Activated naive CD4-positive, alpha-beta T cell treated with anti-CD3 and anti-CD28 coated beads for 36 hours (primary cell): Measurements from ENCODE around the gene SEC14L6. TPM values are rescaled to one million over a fixed set of nuclear protein-coding genes. Genes with fewer than 3 reads are reported as not detected.
"Not testable (repeated sequence)": the region's sequence is repeated elsewhere in the genome, so short reads cannot be mapped to it uniquely, and the experiment has no call there.

Experiments used
- CTCF ChIA-PET: fragments of 350-600 bp; sonication (Branson Sonifier 250); formaldehyde crosslinking; loops from one replicate; lab custom pipeline; 2021; ENCODE audit warnings: antibody characterized with exemption; lab: Charles Lee
- DNase-seq: peaks from one replicate; pipeline ENCODE4 v3.0.0-alpha.2; 2020
- H3K27ac Mint-ChIP-seq: one replicate; pipeline ENCODE4 v1.8.0; 2021; ENCODE audit warnings: mild to moderate bottlenecking, mixed read lengths
- H3K27me3 Mint-ChIP-seq: one replicate; pipeline ENCODE4 v1.8.0; 2021; ENCODE audit warnings: low read depth, mixed read lengths
- H3K36me3 Mint-ChIP-seq: one replicate; pipeline ENCODE4 v1.8.0; 2021; ENCODE audit warnings: low read depth, mixed read lengths
- H3K4me1 Mint-ChIP-seq: one replicate; pipeline ENCODE4 v1.8.0; 2021; ENCODE audit warnings: low read depth, mixed read lengths
- H3K4me3 Mint-ChIP-seq: one replicate; pipeline ENCODE4 v1.8.0; 2021; ENCODE audit warnings: mild to moderate bottlenecking, moderate library complexity, mixed read lengths
- H3K9me3 Mint-ChIP-seq: one replicate; pipeline ENCODE4 v1.8.0; 2021; ENCODE audit warnings: mixed read lengths
- intact Hi-C: fragments of 100-400 bp; cut with micrococcal nuclease; formaldehyde crosslinking; loops from one replicate; pipeline ENCODE4 v1.15.1; 2023
- total RNA-seq, 2 experiments: library from RNA; stranded (reverse); gene quantifications; one replicate each; pipeline ENCODE4 v1.2.3, GENCODE V29; 2021

SEC14L6 gene
- not detected for total RNA-seq

- CTCF ChIA-PET, result no interaction called here
- Mint-ChIP-seq H3K36me3 (no peaks in the 10 kb centered on the region), H3K27ac (no peak within 1 kb of the TSS), H3K27me3 (peaks cover 23% of the 10 kb centered on the region), H3K4me3 (no peak within 1 kb of the TSS), H3K4me1 (peaks cover 4% of the 10 kb centered on the region), H3K9me3 (no peaks in the 10 kb centered on the region)
- intact Hi-C loops, result no loop called here
- no peak for DNase-seq
Measured at GRCh38 chr22:30546616-30547015, at the start of gene SEC14L6. Gene SEC14L6 (minus strand): TSS chr22:30546741. CDS start chr22:30546682, 59 bp downstream.

- H3K27ac Mint-ChIP-seq, result no peak overlapping the region
- no peaks in the 10 kb centered on the region for H3K4me1 Mint-ChIP-seq
- no peaks in the 10 kb centered on the region for H3K36me3 Mint-ChIP-seq
- H3K9me3 Mint-ChIP-seq, result no peaks in the 10 kb centered on the region
- CTCF ChIA-PET, result interaction anchor here (0.7 to 1.0 kb wide), 2 partner anchors 8 to 139 kb away, joined by 3 read pairs; no protein-coding TSS in a partner anchor
- H3K4me3 Mint-ChIP-seq, result no peak overlapping the region
- H3K27me3 Mint-ChIP-seq, result no peaks in the 10 kb centered on the region
- no peak for DNase-seq
- intact Hi-C loops, result no loop called here
Measured at GRCh38 chr22:30596199-30596598, 49.7 kb upstream of the SEC14L6 start.

GRCh38 chr22:30592360-30592713, 45.8 kb upstream of the SEC14L6 start:
- H3K27me3 Mint-ChIP-seq, H3K4me3 Mint-ChIP-seq, H3K27ac Mint-ChIP-seq, DNase-seq, H3K9me3 Mint-ChIP-seq: not testable (repeated sequence)
- H3K36me3 Mint-ChIP-seq, result peaks cover 19% of the 10 kb centered on the region
- intact Hi-C loops, result loop anchor here (1.0 to 5.0 kb wide), 6 partner anchors 14 to 325 kb away; partner anchors contain the start of genes CCDC157, OSM, SF3A1 and SLC35E4
- H3K4me1 Mint-ChIP-seq, result peaks cover 11% of the 10 kb centered on the region
- CTCF ChIA-PET, result interaction anchor here (0.5 to 1.3 kb wide), 5 partner anchors 12 to 384 kb away, joined by 3 to 4 read pairs (median 3); no protein-coding TSS in a partner anchor

GRCh38 chr22:30591588-30592359, 45.2 kb upstream of the SEC14L6 start, which contains the start of gene PES1:
Gene PES1 (minus strand): TSS chr22:30591910. CDS start chr22:30591833, 77 bp downstream.
- CTCF ChIA-PET, result interaction anchor here (0.5 to 2.2 kb wide), 9 partner anchors 10 to 443 kb away, joined by 3 to 9 read pairs (median 3); no protein-coding TSS in a partner anchor
- H3K9me3 Mint-ChIP-seq, result no peaks in the 10 kb centered on the region
- intact Hi-C loops, result loop anchor here (1.0 to 5.0 kb wide), 7 partner anchors 15 to 378 kb away; partner anchors contain the start of genes CCDC157, OSM, SF3A1 and SLC35E4
- H3K36me3 Mint-ChIP-seq, result peaks cover 23% of the 10 kb centered on the region
- no peaks in the 10 kb centered on the region for H3K27me3 Mint-ChIP-seq
- peaks cover 11% of the 10 kb centered on the region for H3K4me1 Mint-ChIP-seq
- DNase-seq, result peak; percentile 96
- H3K27ac Mint-ChIP-seq, result no peak within 1 kb of the TSS
- no peak within 1 kb of the TSS for H3K4me3 Mint-ChIP-seq

GRCh38 chr22:30591191-30591587, 44.6 kb upstream of the SEC14L6 start:
- no peak for DNase-seq
- Mint-ChIP-seq H3K4me1 (peaks cover 11% of the 10 kb centered on the region), H3K27ac (no peak overlapping the region), H3K4me3 (no peak overlapping the region), H3K36me3 (peaks cover 27% of the 10 kb centered on the region), H3K27me3 (no peaks in the 10 kb centered on the region), H3K9me3 (no peaks in the 10 kb centered on the region)
- CTCF ChIA-PET, result interaction anchor here (0.6 to 2.2 kb wide), 7 partner anchors 11 to 443 kb away, joined by 3 to 9 read pairs (median 3); no protein-coding TSS in a partner anchor
- intact Hi-C loops, result loop anchor here (1.0 to 5.0 kb wide), 4 partner anchors 154 to 378 kb away; partner anchors contain the start of genes CCDC157, OSM, SF3A1 and TUG1

GRCh38 chr22:30586414-30586813, 39.9 kb upstream of the SEC14L6 start:
- CTCF ChIA-PET, result no interaction called here
- intact Hi-C loops, result no loop called here
- Mint-ChIP-seq H3K4me3 (no peak overlapping the region), H3K27me3 (no peaks in the 10 kb centered on the region), H3K9me3 (no peaks in the 10 kb centered on the region), H3K36me3 (peaks cover 52% of the 10 kb centered on the region), H3K4me1 (peaks cover 11% of the 10 kb centered on the region), H3K27ac (no peak overlapping the region)
- no peak for DNase-seq

- DNase-seq, result no peak
- Mint-ChIP-seq H3K27ac (no peak overlapping the region), H3K9me3 (no peaks in the 10 kb centered on the region), H3K4me1 (no peaks in the 10 kb centered on the region), H3K27me3 (no peaks in the 10 kb centered on the region), H3K36me3 (peaks cover 65% of the 10 kb centered on the region), H3K4me3 (no peak overlapping the region)
- intact Hi-C loops, result no loop called here
- CTCF ChIA-PET, result no interaction called here
Measured at GRCh38 chr22:30584441-30584840, 37.9 kb upstream of the SEC14L6 start.

- H3K27ac Mint-ChIP-seq, result no peak overlapping the region
- no peaks in the 10 kb centered on the region for H3K4me1 Mint-ChIP-seq
- H3K27me3 Mint-ChIP-seq, result no peaks in the 10 kb centered on the region
- H3K9me3 Mint-ChIP-seq, result no peaks in the 10 kb centered on the region
- intact Hi-C loops, result no loop called here
- no peak for DNase-seq
- no peak overlapping the region for H3K4me3 Mint-ChIP-seq
- H3K36me3 Mint-ChIP-seq, result peaks cover 64% of the 10 kb centered on the region
- CTCF ChIA-PET, result no interaction called here
Measured at GRCh38 chr22:30582788-30583545, 36.4 kb upstream of the SEC14L6 start.

- no peaks in the 10 kb centered on the region for H3K9me3 Mint-ChIP-seq
- H3K27me3 Mint-ChIP-seq, result no peaks in the 10 kb centered on the region
- DNase-seq, result no peak
- intact Hi-C loops, result no loop called here
- H3K4me3 Mint-ChIP-seq, result no peak overlapping the region
- peaks cover 64% of the 10 kb centered on the region for H3K36me3 Mint-ChIP-seq
- no peaks in the 10 kb centered on the region for H3K4me1 Mint-ChIP-seq
- H3K27ac Mint-ChIP-seq, result no peak overlapping the region
- CTCF ChIA-PET, result no interaction called here
Measured at GRCh38 chr22:30582051-30582450, 35.5 kb upstream of the SEC14L6 start.

GRCh38 chr22:30580896-30581295, 34.4 kb upstream of the SEC14L6 start:
- H3K27ac Mint-ChIP-seq, result no peak overlapping the region
- peaks cover 3% of the 10 kb centered on the region for H3K4me1 Mint-ChIP-seq
- intact Hi-C loops, result no loop called here
- H3K27me3 Mint-ChIP-seq, result no peaks in the 10 kb centered on the region
- CTCF ChIA-PET, result interaction anchor here (1.0 kb wide), 1 partner anchor 293 kb away, joined by 3 read pairs; no protein-coding TSS in a partner anchor
- H3K36me3 Mint-ChIP-seq, result peaks cover 62% of the 10 kb centered on the region
- H3K9me3 Mint-ChIP-seq, result no peaks in the 10 kb centered on the region
- H3K4me3 Mint-ChIP-seq, result no peak overlapping the region
- no peak for DNase-seq

- H3K9me3 Mint-ChIP-seq, result no peaks in the 10 kb centered on the region
- intact Hi-C loops, result no loop called here
- peaks cover 51% of the 10 kb centered on the region for H3K36me3 Mint-ChIP-seq
- peaks cover 5% of the 10 kb centered on the region for H3K4me1 Mint-ChIP-seq
- no peak overlapping the region for H3K4me3 Mint-ChIP-seq
- no peak overlapping the region for H3K27ac Mint-ChIP-seq
- CTCF ChIA-PET, result no interaction called here
- no peaks in the 10 kb centered on the region for H3K27me3 Mint-ChIP-seq
- no peak for DNase-seq
Measured at GRCh38 chr22:30578481-30578880, 31.9 kb upstream of the SEC14L6 start.

- DNase-seq, result no peak
- Mint-ChIP-seq H3K36me3 (peaks cover 40% of the 10 kb centered on the region), H3K9me3 (no peaks in the 10 kb centered on the region), H3K4me3 (no peak overlapping the region), H3K27me3 (no peaks in the 10 kb centered on the region), H3K4me1 (peaks cover 5% of the 10 kb centered on the region), H3K27ac (no peak overlapping the region)
- CTCF ChIA-PET, result no interaction called here
- intact Hi-C loops, result no loop called here
Measured at GRCh38 chr22:30575859-30576258, 29.3 kb upstream of the SEC14L6 start.
